Prostate gland (tissue), 2 donors: Measurements from ENCODE around the gene USP24.

Experiments
- CTCF ChIP-seq, 4 experiments: fragments of 200-600 bp in 2 of 4; fragments of 450-650 bp in 2 of 4; sonication (generic) in 2 of 4; IDR thresholded peaks; 1 replicate in 3 of 4; 2 replicates in 1 of 4; pipeline ENCODE4 v1.5.1; 2016 to 2019; ENCODE audit warnings: antibody characterized with exemption in 4 of 4, mild to moderate bottlenecking in 2 of 4, moderate library complexity in 2 of 4
- POLR2AphosphoS5 ChIP-seq: sonication (generic); formaldehyde crosslinking; IDR thresholded peaks from one replicate; pipeline ENCODE4 v1.6.1; 2017; ENCODE audit warnings: antibody characterized with exemption

GRCh38 chr1:55194851-55195250, 20.3 kb downstream of the USP24 start:
- TF ChIP-seq CTCF (IDR thresholded peaks at IDR 0.05) (no peak), POLR2AphosphoS5 (no peak)
